GM12878 (cell line): ENCODE measurements around the gene CARD11. TPM values are rescaled to one million over a fixed set of nuclear protein-coding genes. Genes with fewer than 3 reads are reported as not detected.

Experiments used
- ATAC-seq: fragments of 200-7000 bp; cut with Tn5 transposase; 3 replicates; pipeline ENCODE4 v1.9.1; 2020; ENCODE audit warnings: mild to moderate bottlenecking, moderate library complexity
- BruUV-seq: library from RNA; stranded (reverse); fragments of 400-500 nt; replicated peaks from 2 replicates; lab custom pipeline; 2021; lab: Mats Ljungman, UMichigan
- CTCF ChIA-PET: fragments of 300-600 bp; sonication (Branson Sonifier 250); formaldehyde crosslinking; extraction: SDS; loops from one replicate; lab custom pipeline; 2021; ENCODE audit warnings: inconsistent platforms; lab: Yijun Ruan, JAX
- POLR2A ChIA-PET: fragments of 350-600 bp; formaldehyde crosslinking; extraction: SDS; loops from one replicate; lab custom pipeline; 2021; ENCODE audit warnings: inconsistent platforms; lab: Charles Lee
- RAD21 ChIA-PET: fragments of 300-600 bp; sonication (Branson Sonifier 250); formaldehyde crosslinking; loops from one replicate; lab custom pipeline; 2023; ENCODE audit warnings: antibody characterized with exemption; ENCODE audit not compliant: unreplicated experiment; lab: Charles Lee
- SMC1A ChIA-PET: fragments of 300-600 bp; sonication (Branson Sonifier 250); formaldehyde crosslinking; loops from one replicate; lab custom pipeline; 2023; ENCODE audit not compliant: unreplicated experiment, uncharacterized antibody; lab: Charles Lee
- DNase-seq: peaks from one replicate; pipeline ENCODE4 v3.0.0-alpha.2; 2011; ENCODE audit warnings: low read depth, low spot score
- FAIRE-seq: peaks from 3 replicates; lab custom pipeline; 2011; peaks lifted over from hg19 to GRCh38; lab: Jason Lieb, UNC
- H2AFZ ChIP-seq: 2 replicates; pipeline ENCODE4 v1.6.0; 2011; ENCODE audit warnings: low read depth, low read length, control low read depth; ENCODE audit not compliant: control insufficient read depth
- H3K27ac ChIP-seq: 2 replicates; pipeline ENCODE4 v1.5.1; 2011; ENCODE audit warnings: control low read depth; ENCODE audit not compliant: control insufficient read depth, insufficient read depth
- H3K27me3 ChIP-seq, 2 experiments: replicated peaks in 1 of 2; 2 replicates each; pipeline versions ENCODE4 v1.6.0 to v1.6.1; 2011; ENCODE audit warnings: low read length in 1 of 2; ENCODE audit not compliant: control insufficient read depth in 2 of 2, insufficient read depth in 2 of 2
- H3K36me3 ChIP-seq, 2 experiments: 2 replicates each; pipeline ENCODE4 v1.5.1; 2011; ENCODE audit warnings: low read length in 1 of 2; ENCODE audit not compliant: control insufficient read depth in 2 of 2, insufficient read depth in 2 of 2
- H3K4me1 ChIP-seq: 2 replicates; pipeline ENCODE4 v1.6.1; 2011; ENCODE audit warnings: mild to moderate bottlenecking, low read length, moderate library complexity, mixed read lengths; ENCODE audit not compliant: control insufficient read depth, insufficient read depth
- H3K4me2 ChIP-seq: 2 replicates; pipeline ENCODE4 v1.6.0; 2011; ENCODE audit warnings: control low read depth; ENCODE audit not compliant: control insufficient read depth, insufficient read depth
- H3K4me3 ChIP-seq: fragments of 200-600 bp; sonication (generic); 2 replicates; pipeline ENCODE4 v1.5.1; 2016
- H3K79me2 ChIP-seq: 2 replicates; pipeline ENCODE4 v1.6.0; 2011; ENCODE audit warnings: low read length; ENCODE audit not compliant: control insufficient read depth, insufficient read depth
- H3K9ac ChIP-seq: 2 replicates; pipeline ENCODE4 v1.8.0; 2011; ENCODE audit warnings: low read length, control low read depth, mixed read lengths; ENCODE audit not compliant: control insufficient read depth, insufficient read depth
- H3K9me3 ChIP-seq: replicated peaks from 3 replicates; pipeline ENCODE4 v1.5.1; 2011; ENCODE audit warnings: mild to moderate bottlenecking, low read length; ENCODE audit not compliant: control insufficient read depth, insufficient read depth
- H4K20me1 ChIP-seq: 2 replicates; pipeline ENCODE4 v1.6.0; 2011; ENCODE audit not compliant: control insufficient read depth, insufficient read depth
- BHLHE40 ChIP-seq, 2 experiments: fragments of 450-650 bp in 1 of 2; IDR thresholded peaks; 2 replicates each; pipeline ENCODE4 v1.6.1; 2011 to 2017; ENCODE audit warnings: low read depth in 2 of 2, borderline replicate concordance in 1 of 2, improper control_type of control experiment in 1 of 2, low read length in 1 of 2, mild to moderate bottlenecking in 1 of 2
- E2F4 ChIP-seq: IDR thresholded peaks from 2 replicates; pipeline ENCODE4 v1.6.1; 2012; ENCODE audit warnings: low read depth, low read length, improper control_type of control experiment
- FOS ChIP-seq: IDR thresholded peaks from 3 replicates; pipeline ENCODE4 v1.6.1; 2011; ENCODE audit warnings: borderline replicate concordance; ENCODE audit not compliant: insufficient read length; ENCODE audit errors: extremely low read depth
- PAX5 ChIP-seq: IDR thresholded peaks from 2 replicates; pipeline ENCODE4 v1.6.1; 2011; ENCODE audit warnings: low read depth, low read length, borderline replicate concordance
- ZNF24 ChIP-seq: fragments of 450-650 bp; IDR thresholded peaks from 2 replicates; pipeline ENCODE4 v1.6.1; 2017; ENCODE audit warnings: antibody characterized with exemption, mild to moderate bottlenecking
- WGBS: methylation state at CpG from one replicate; pipeline ENCODE4 v1.1.6; 2016; ENCODE audit warnings: low lambda C conversion rate; ENCODE audit not compliant: insufficient replicate concordance, insufficient coverage; ENCODE audit errors: missing lambda C conversion rate; 5-methylcytosine and 5-hydroxymethylcytosine counted together
- in situ Hi-C: fragments of 300-500 bp; cut with MboI; formaldehyde crosslinking; loops from 9 replicates; pipeline ENCODE4 v1.14.3; 2018; ENCODE audit warnings: mixed read lengths
- intact Hi-C: fragments of 100-400 bp; cut with micrococcal nuclease; formaldehyde crosslinking; loops from one replicate; pipeline ENCODE4 v1.14.2; 2022; ENCODE audit not compliant: unreplicated experiment
- polyA plus RNA-seq, 11 experiments: library from polyadenylated mRNA; depleted of rRNA in 4 of 11; unstranded in 6 of 11; stranded (reverse) in 5 of 11; fragments of >200 nt; fragmentation: Nextera tagmentation in 4 of 11; fragmentation: Illumina TruSeq in 1 of 11; extraction: Ambion mirVana in 4 of 11; extraction: Trizol in 1 of 11; gene quantifications; 1 replicate in 1 of 11; 2 replicates in 10 of 11; pipeline versions ENCODE4 v1.2.1 to v1.2.3, GENCODE V29; 2011 to 2016; ENCODE audit warnings: inconsistent platforms in 2 of 11, missing spikeins in 2 of 11, low read depth in 1 of 11
- total RNA-seq, 4 experiments: library from RNA; depleted of rRNA in 3 of 4; stranded (reverse); fragments of >200 nt in 3 of 4; fragmentation: Illumina TruSeq in 1 of 4; extraction: Trizol in 1 of 4; gene quantifications; 2 replicates each; pipeline versions ENCODE4 v1.2.1 to v1.2.3, GENCODE V29; 2013 to 2021
- TF ChIP-seq, protein P1 (sequence below): IDR thresholded peaks from 2 replicates; pipeline ENCODE4 v1.6.1; 2011; ENCODE audit warnings: mild to moderate bottlenecking, low read depth, low read length, moderate library complexity; ENCODE audit not compliant: insufficient replicate concordance
- TF ChIP-seq, protein P2 (sequence below): IDR thresholded peaks from 2 replicates; pipeline ENCODE4 v1.6.1; 2012; ENCODE audit warnings: low read length, inconsistent platforms

CARD11 gene
- total and polyA plus RNA-seq, 10 of the 15 experiments (the other 5 are each of a cell fraction or from before 2014, with no cell fraction given) = 0.27 to 72.0 (median 28.4) TPM

- ChIA-PET POLR2A (no interaction called here), CTCF (interaction anchor here (1.1 kb wide), 2 partner anchors 69 to 84 kb away, joined by 3 read pairs; no protein-coding TSS in a partner anchor), RAD21 (no interaction called here), SMC1A (interaction anchor here (0.7 to 1.5 kb wide), 4 partner anchors 8 to 51 kb away, joined by 3 read pairs; no protein-coding TSS in a partner anchor)
- ATAC-seq = no peak
- Histone ChIP-seq H2AFZ (no peak overlapping the region), H3K4me3 (no peak overlapping the region), H3K79me2 (no peaks in the 10 kb centered on the region), H3K27ac (no peak overlapping the region), H4K20me1 (no peaks in the 10 kb centered on the region), H3K4me1 (peaks cover 4% of the 10 kb centered on the region; the same call in 1 of the 2 replicates), H3K27me3 (no peaks in the 10 kb centered on the region), H3K4me2 (no peak overlapping the region), H3K9me3 (no peaks in the 10 kb centered on the region; the same call in 2 of the 3 replicates), H3K36me3 (peaks cover 9 to 31% of the 10 kb centered on the region in 2 experiments; a peak in 3 of 4 replicates), H3K9ac (no peak overlapping the region)
- DNase-seq = no peak
- no peak for TF ChIP-seq E2F4
- intact Hi-C loops = no loop called here
- BruUV-seq = no TSS peak
- in situ Hi-C loops = no loop called here
- no peak for FAIRE-seq
- whole genome bisulfite sequencing = 60% methylated on average over 12 of the region's 12 CpGs
These were observed 86.9 kb downstream of the CARD11 start for GRCh38 chr7:2956526-2957368.

- no peak overlapping the region for H3K27ac ChIP-seq
- no peak for DNase-seq
- peaks cover 9 to 31% of the 10 kb centered on the region in 2 experiments; a peak in 3 of 4 replicates for H3K36me3 ChIP-seq
- TF ChIP-seq PAX5 = no peak
- TF ChIP-seq, protein P1, sequence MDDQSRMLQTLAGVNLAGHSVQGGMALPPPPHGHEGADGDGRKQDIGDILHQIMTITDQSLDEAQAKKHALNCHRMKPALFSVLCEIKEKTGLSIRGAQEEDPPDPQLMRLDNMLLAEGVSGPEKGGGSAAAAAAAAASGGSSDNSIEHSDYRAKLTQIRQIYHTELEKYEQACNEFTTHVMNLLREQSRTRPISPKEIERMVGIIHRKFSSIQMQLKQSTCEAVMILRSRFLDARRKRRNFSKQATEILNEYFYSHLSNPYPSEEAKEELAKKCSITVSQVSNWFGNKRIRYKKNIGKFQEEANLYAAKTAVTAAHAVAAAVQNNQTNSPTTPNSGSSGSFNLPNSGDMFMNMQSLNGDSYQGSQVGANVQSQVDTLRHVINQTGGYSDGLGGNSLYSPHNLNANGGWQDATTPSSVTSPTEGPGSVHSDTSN = no peak
- TF ChIP-seq, protein P2, sequence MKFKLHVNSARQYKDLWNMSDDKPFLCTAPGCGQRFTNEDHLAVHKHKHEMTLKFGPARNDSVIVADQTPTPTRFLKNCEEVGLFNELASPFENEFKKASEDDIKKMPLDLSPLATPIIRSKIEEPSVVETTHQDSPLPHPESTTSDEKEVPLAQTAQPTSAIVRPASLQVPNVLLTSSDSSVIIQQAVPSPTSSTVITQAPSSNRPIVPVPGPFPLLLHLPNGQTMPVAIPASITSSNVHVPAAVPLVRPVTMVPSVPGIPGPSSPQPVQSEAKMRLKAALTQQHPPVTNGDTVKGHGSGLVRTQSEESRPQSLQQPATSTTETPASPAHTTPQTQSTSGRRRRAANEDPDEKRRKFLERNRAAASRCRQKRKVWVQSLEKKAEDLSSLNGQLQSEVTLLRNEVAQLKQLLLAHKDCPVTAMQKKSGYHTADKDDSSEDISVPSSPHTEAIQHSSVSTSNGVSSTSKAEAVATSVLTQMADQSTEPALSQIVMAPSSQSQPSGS = no peak
- TF ChIP-seq ZNF24 = no peak
- no peak for TF ChIP-seq FOS
- TF ChIP-seq BHLHE40 (IDR thresholded peaks at IDR 0.05; ENCODE audit: borderline replicate concordance in 1 of 2, low read depth in 2 of 2, low read length in 1 of 2) = no peak
These were observed 87.6 kb downstream of the CARD11 start for GRCh38 chr7:2956076-2956475.

More at GRCh38 chr7:2956076-2956475, 87.6 kb downstream of the CARD11 start:
- Histone ChIP-seq H2AFZ (no peak overlapping the region), H3K9ac (no peak overlapping the region), H3K4me3 (no peak overlapping the region), H3K79me2 (no peaks in the 10 kb centered on the region), H3K4me1 (peaks cover 4% of the 10 kb centered on the region; the same call in 1 of the 2 replicates), H3K9me3 (peaks cover 2% of the 10 kb centered on the region; the same call in 2 of the 3 replicates), H3K4me2 (no peak overlapping the region), H3K27me3 (no peaks in the 10 kb centered on the region), H4K20me1 (no peaks in the 10 kb centered on the region)
- ChIA-PET CTCF (interaction anchor here (1.1 kb wide), 1 partner anchor 85 kb away, joined by 3 read pairs; no protein-coding TSS in a partner anchor), RAD21 (no interaction called here), SMC1A (interaction anchor here (0.7 to 1.5 kb wide), 4 partner anchors 8 to 52 kb away, joined by 3 read pairs; no protein-coding TSS in a partner anchor), POLR2A (no interaction called here)
- FAIRE-seq (no peak), ATAC-seq (no peak)
- in situ Hi-C loops = no loop called here
- no TSS peak for BruUV-seq
- over 99% methylated on average over 6 of the region's 6 CpGs for WGBS
- intact Hi-C loops = no loop called here
